Fibroblast of lung (primary cell): Measurements from ENCODE around the gene CDC42SE2. TPM values are rescaled to one million over a fixed set of nuclear protein-coding genes. Genes with fewer than 3 reads are reported as not detected.
A peak's percentile ranks its signal among the peaks of the same experiment; 100 is the strongest.

ENCODE experiments used
- DNase-seq, 2 donors: peaks; one replicate each; pipeline versions ENCODE4 v3.0.0 to v3.0.0-alpha.2; 2010; ENCODE audit warnings: low read depth in 2 of 2
- H2AFZ ChIP-seq: 2 replicates; pipeline ENCODE4 v1.5.1; 2012; ENCODE audit warnings: low read length, control low read depth, inconsistent platforms
- H3K27ac ChIP-seq: 2 replicates; pipeline ENCODE4 v1.5.1; 2011; ENCODE audit warnings: low read length, control low read depth; ENCODE audit not compliant: insufficient read depth
- H3K27me3 ChIP-seq: 2 replicates; pipeline ENCODE4 v1.5.1; 2011; ENCODE audit warnings: mild to moderate bottlenecking, low read length; ENCODE audit not compliant: control insufficient read depth, insufficient read depth
- H3K36me3 ChIP-seq: 2 replicates; pipeline ENCODE4 v1.5.1; 2011; ENCODE audit warnings: low read length; ENCODE audit not compliant: control insufficient read depth, insufficient read depth
- H3K4me1 ChIP-seq: 2 replicates; pipeline ENCODE4 v1.5.1; 2011; ENCODE audit warnings: low read length; ENCODE audit not compliant: control insufficient read depth, insufficient read depth; ENCODE audit errors: extremely low read depth
- H3K4me2 ChIP-seq: 2 replicates; pipeline ENCODE4 v1.5.1; 2011; ENCODE audit warnings: low read length, control low read depth; ENCODE audit not compliant: insufficient read depth; ENCODE audit errors: extremely low read depth
- H3K4me3 ChIP-seq, 4 experiments: fragments of 200-600 bp in 1 of 4; sonication (generic) in 1 of 4; replicated peaks in 1 of 4; 2 replicates each; pipeline ENCODE4 v1.5.1; 2011 to 2016; ENCODE audit warnings: low read length in 4 of 4, low read depth in 3 of 4, mild to moderate bottlenecking in 3 of 4, control low read depth in 2 of 4, inconsistent platforms in 1 of 4, mixed read lengths in 1 of 4; ENCODE audit not compliant: insufficient read depth in 1 of 4; ENCODE audit errors: control extremely low read depth in 1 of 4
- H3K79me2 ChIP-seq: 2 replicates; pipeline ENCODE4 v1.5.1; 2012; ENCODE audit warnings: mild to moderate bottlenecking, low read length, inconsistent platforms; ENCODE audit not compliant: control insufficient read depth, insufficient read depth
- H3K9ac ChIP-seq: 2 replicates; pipeline ENCODE4 v1.5.1; 2011; ENCODE audit warnings: mild to moderate bottlenecking, low read length, control low read depth; ENCODE audit not compliant: insufficient read depth
- H3K9me3 ChIP-seq: 2 replicates; pipeline ENCODE4 v1.5.1; 2012; ENCODE audit warnings: low read depth, low read length; ENCODE audit not compliant: control insufficient read depth, insufficient read depth
- H4K20me1 ChIP-seq: 2 replicates; pipeline ENCODE4 v1.5.1; 2011; ENCODE audit warnings: low read length; ENCODE audit not compliant: control insufficient read depth, insufficient read depth; ENCODE audit errors: extremely low read depth
- CTCF ChIP-seq, 2 donors: IDR thresholded peaks in 1 of 2; conservative IDR thresholded peaks in 1 of 2; 1 replicate in 1 of 2; 2 replicates in 1 of 2; pipeline ENCODE4 v1.5.1; 2011 to 2012; ENCODE audit warnings: low read length in 2 of 2, control low read depth in 1 of 2, inconsistent platforms in 1 of 2, low read depth in 1 of 2, mild to moderate bottlenecking in 1 of 2
- EZH2 ChIP-seq: IDR thresholded peaks from 2 replicates; pipeline ENCODE4 v1.5.1; 2012; ENCODE audit warnings: low read length, control low read depth, mild to moderate bottlenecking; ENCODE audit errors: missing control alignments
- polyA plus RNA-seq, 2 donors: library from polyadenylated mRNA; depleted of rRNA in 1 of 2; stranded (reverse) in 1 of 2; unstranded in 1 of 2; fragments of >200 nt; gene quantifications; 2 replicates each; pipeline ENCODE4 v1.2.1, GENCODE V29; 2011 to 2012; ENCODE audit warnings: missing spikeins in 1 of 2
- total RNA-seq: library from RNA; depleted of rRNA; stranded (reverse); fragments of >200 nt; gene quantifications from 2 replicates; pipeline ENCODE4 v1.2.1, GENCODE V29; 2014

The CDC42SE2 gene
- total and polyA plus RNA-seq, 2 donors (not counting 1 experiment from before 2014, with no cell fraction given) = 26.1 to 26.5 TPM

- no peak overlapping the region for H3K9ac ChIP-seq
- H3K27me3 ChIP-seq = no peaks in the 10 kb centered on the region
- no peaks in the 10 kb centered on the region for H3K79me2 ChIP-seq
- no peaks in the 10 kb centered on the region for H3K36me3 ChIP-seq
- no peak overlapping the region for H2AFZ ChIP-seq
- H3K9me3 ChIP-seq = no peaks in the 10 kb centered on the region
- H3K4me3 ChIP-seq = no peak overlapping the region
- H4K20me1 ChIP-seq = no peaks in the 10 kb centered on the region
- no peaks in the 10 kb centered on the region for H3K4me1 ChIP-seq
- H3K27ac ChIP-seq = no peak overlapping the region
- no peak for TF ChIP-seq CTCF (conservative IDR thresholded peaks at IDR 0.05 in 1 of 2, IDR thresholded peaks at IDR 0.05 in 1 of 2; ENCODE audit: low read depth in 1 of 2, low read length in 2 of 2)
- no peak for TF ChIP-seq EZH2
- DNase-seq = peak in 1 of 2 donors; percentile 16
- H3K4me2 ChIP-seq = no peak overlapping the region
Observed at GRCh38 chr5:131258733-131259132, 5.1 kb upstream of the CDC42SE2 start.

- no peak for DNase-seq
- no peaks in the 10 kb centered on the region for H3K27me3 ChIP-seq
Observed at GRCh38 chr5:131259326-131259725, 4.5 kb upstream of the CDC42SE2 start.

GRCh38 chr5:131260895-131261294 is 3.0 kb upstream of the CDC42SE2 start:
- DNase-seq = peak in 1 of 2 donors; percentile 37
- H3K79me2 ChIP-seq = peaks cover 17% of the 10 kb centered on the region
- no peaks in the 10 kb centered on the region for H3K36me3 ChIP-seq
- H4K20me1 ChIP-seq = no peaks in the 10 kb centered on the region
- H3K27me3 ChIP-seq = no peaks in the 10 kb centered on the region
- no peak overlapping the region for H3K4me2 ChIP-seq
- H3K9ac ChIP-seq = no peak overlapping the region
- no peak overlapping the region for H3K4me3 ChIP-seq
- TF ChIP-seq EZH2 (no peak), CTCF (conservative IDR thresholded peaks at IDR 0.05 in 1 of 2, IDR thresholded peaks at IDR 0.05 in 1 of 2; ENCODE audit: low read depth in 1 of 2, low read length in 2 of 2) (no peak)
- H3K9me3 ChIP-seq = no peaks in the 10 kb centered on the region
- no peaks in the 10 kb centered on the region for H3K4me1 ChIP-seq
- H2AFZ ChIP-seq = no peak overlapping the region
- no peak overlapping the region for H3K27ac ChIP-seq

More at GRCh38 chr5:131259326-131259725, 4.5 kb upstream of the CDC42SE2 start:
- no peaks in the 10 kb centered on the region for H3K36me3 ChIP-seq
- TF ChIP-seq CTCF (conservative IDR thresholded peaks at IDR 0.05 in 1 of 2, IDR thresholded peaks at IDR 0.05 in 1 of 2; ENCODE audit: low read depth in 1 of 2, low read length in 2 of 2) = no peak
- TF ChIP-seq EZH2 = no peak
- H2AFZ ChIP-seq = no peak overlapping the region
- no peak overlapping the region for H3K9ac ChIP-seq
- H3K79me2 ChIP-seq = peaks cover 3% of the 10 kb centered on the region
- no peaks in the 10 kb centered on the region for H3K9me3 ChIP-seq
- H3K27ac ChIP-seq = no peak overlapping the region
- no peaks in the 10 kb centered on the region for H3K4me1 ChIP-seq
- H3K4me2 ChIP-seq = no peak overlapping the region
- no peaks in the 10 kb centered on the region for H4K20me1 ChIP-seq
- no peak overlapping the region for H3K4me3 ChIP-seq
